ENCODE results near the gene CX3CL1. TPM values are rescaled to one million over a fixed set of nuclear protein-coding genes. Genes with fewer than 3 reads are reported as not detected.

The CX3CL1 gene
- total RNA-seq, 1 experiment from 2014 or later: 0.15 TPM

- Histone ChIP-seq H3K4me3 (replicated peaks in 1 of 2; ENCODE audit: low read depth in 1 of 2, low read length in 2 of 2) (no peak overlapping the region), H3K9me3 (ENCODE audit: control insufficient read depth in 1 of 2, insufficient read depth in 1 of 2, low read depth in 1 of 2, low read length in 2 of 2) (no peaks in the 10 kb centered on the region), H3K36me3 (ENCODE audit: control insufficient read depth in 1 of 2, insufficient read depth in 2 of 2, low read length in 2 of 2) (peaks cover 72 to 73% of the 10 kb centered on the region in 2 experiments), H4K20me1 (ENCODE audit: insufficient read depth) (no peaks in the 10 kb centered on the region), H3K4me1 (ENCODE audit: control insufficient read depth in 1 of 2, insufficient read depth in 2 of 2, low read length in 2 of 2) (no peaks in the 10 kb centered on the region), H3K27me3 (ENCODE audit: insufficient read depth, low read length) (no peaks in the 10 kb centered on the region), H3K4me2 (ENCODE audit: low read length) (no peak overlapping the region), H3K79me2 (ENCODE audit: insufficient read depth, low read length) (no peaks in the 10 kb centered on the region), H3K9me2 (ENCODE audit: insufficient read depth) (no peaks in the 10 kb centered on the region), H3K27ac (ENCODE audit: low read depth, low read length) (no peak overlapping the region), H2AFZ (ENCODE audit: low read depth, low read length, poor library complexity, severe bottlenecking) (no peak overlapping the region), H3K9ac (ENCODE audit: low read length) (no peak overlapping the region)
- BruUV-seq (replicated peaks): no TSS peak
- RAD21 ChIA-PET (ENCODE audit: low non-redundant PET in 1 of 2, low total read pairs in 2 of 2, uncharacterized antibody in 2 of 2, unreplicated experiment in 2 of 2): no interaction called here
- DNase-seq (ENCODE audit: low read depth, low spot score) (no peak), ATAC-seq (no peak)
- CTCF ChIA-PET: no interaction called here
- intact Hi-C loops (cut with micrococcal nuclease): no loop called here
- POLR2A ChIA-PET: no interaction called here
- TF ChIP-seq FOSL1 (IDR thresholded peaks at IDR 0.05; ENCODE audit: low read depth): no peak
- TF ChIP-seq CBX3 (IDR thresholded peaks at IDR 0.05; ENCODE audit: low read depth): no peak
- TF ChIP-seq REST (IDR thresholded peaks at IDR 0.05; ENCODE audit: low read depth): no peak
- no peak for TF ChIP-seq YY1 (IDR thresholded peaks at IDR 0.05; ENCODE audit: extremely low read depth, insufficient replicate concordance, low read depth, low read length)
- no peak for TF ChIP-seq EGR1 (IDR thresholded peaks at IDR 0.05; ENCODE audit: low read depth)
- no peak for TF ChIP-seq ZBTB33 (IDR thresholded peaks at IDR 0.05; ENCODE audit: extremely low read depth, insufficient replicate concordance, low read length)
- no peak for TF ChIP-seq RAD21 (IDR thresholded peaks at IDR 0.05; ENCODE audit: low read depth)
- no peak for TF ChIP-seq ZNF274 (IDR thresholded peaks at IDR 0.05; ENCODE audit: low read depth, low read length)
- TF ChIP-seq ELF1 (IDR thresholded peaks at IDR 0.05; ENCODE audit: borderline replicate concordance, low read depth): no peak
- TF ChIP-seq EZH2 (IDR thresholded peaks at IDR 0.05): no peak
- TF ChIP-seq POLR2A (IDR thresholded peaks at IDR 0.05; ENCODE audit: borderline replicate concordance, extremely low read depth, insufficient read depth, insufficient read length): no peak
- no peak for TF ChIP-seq POLR2AphosphoS5 (IDR thresholded peaks at IDR 0.05; ENCODE audit: low read depth, low read length)
- no peak for TF ChIP-seq CEBPB (IDR thresholded peaks at IDR 0.05; ENCODE audit: low read depth)
- no peak for TF ChIP-seq JUND (IDR thresholded peaks at IDR 0.05)
- no peak for TF ChIP-seq TCF7L2 (IDR thresholded peaks at IDR 0.05; ENCODE audit: borderline replicate concordance, extremely low read depth, insufficient read depth, insufficient read length)
- no peak for TF ChIP-seq SRF (IDR thresholded peaks at IDR 0.05; ENCODE audit: low read depth)
- TF ChIP-seq ATF3 (IDR thresholded peaks at IDR 0.05): no peak
- TF ChIP-seq MAX (IDR thresholded peaks at IDR 0.05): no peak
- TF ChIP-seq ZFX (IDR thresholded peaks at IDR 0.05): no peak
These were observed 61.7 kb downstream of the CX3CL1 start for GRCh38 chr16:57434003-57434402.

All from HCT116 (cell line).